HCT116 (cell line): ENCODE results near the gene TAPBPL. TPM values are rescaled to one million over a fixed set of nuclear protein-coding genes. Genes with fewer than 3 reads are reported as not detected.

Experiments
- ATAC-seq: fragments of 200-7000 bp; cut with Tn5 transposase; 2 replicates; pipeline ENCODE4 v1.9.1; 2020; ENCODE audit warnings: mild to moderate bottlenecking, moderate library complexity
- BruUV-seq: library from RNA; stranded (reverse); fragments of 400-500 nt; replicated peaks from 2 replicates; lab custom pipeline; 2021; lab: Mats Ljungman, UMichigan
- CTCF ChIA-PET: fragments of 300-600 bp; sonication (Branson Sonifier 250); formaldehyde crosslinking; loops from one replicate; lab custom pipeline; 2021; ENCODE audit warnings: antibody characterized with exemption; lab: Charles Lee
- POLR2A ChIA-PET: fragments of 300-600, 350-600 bp; sonication (Branson Sonifier 250); formaldehyde crosslinking; loops from one replicate; lab custom pipeline; 2021; ENCODE audit warnings: antibody characterized with exemption; lab: Charles Lee
- RAD21 ChIA-PET, 2 experiments: fragments of 300-600 bp; sonication (Branson Sonifier 250); formaldehyde crosslinking; loops; one replicate each; lab custom pipeline; 2023; ENCODE audit warnings: low total read pairs in 2 of 2; ENCODE audit not compliant: uncharacterized antibody in 2 of 2, unreplicated experiment in 2 of 2, low non-redundant PET in 1 of 2; lab: Charles Lee
- DNase-seq: peaks from one replicate; pipeline ENCODE4 v3.0.0-alpha.2; 2010; ENCODE audit warnings: low read depth, low spot score
- H2AFZ ChIP-seq: fragments of 200-600 bp; shearing (Covaris generic), sonication (generic); 2 replicates; pipeline ENCODE4 v1.6.1; 2017; ENCODE audit warnings: low read depth, mixed run types, mixed read lengths, antibody characterized with exemption, low read length; ENCODE audit not compliant: poor library complexity, severe bottlenecking
- H3K27ac ChIP-seq: 2 replicates; pipeline ENCODE4 v1.5.1; 2012; ENCODE audit warnings: low read depth, low read length
- H3K27me3 ChIP-seq: fragments of 200-600 bp; sonication (generic); 2 replicates; pipeline ENCODE4 v1.6.1; 2016; ENCODE audit warnings: mixed run types, low read length, mixed read lengths; ENCODE audit not compliant: insufficient read depth
- H3K36me3 ChIP-seq, 2 experiments: fragments of 200-500 bp in 1 of 2; fragments of 200-600 bp in 1 of 2; sonication (Bioruptor generic) in 1 of 2; sonication (generic) in 1 of 2; 2 replicates each; pipeline versions ENCODE4 v1.5.1 to v1.6.1; 2014 to 2016; ENCODE audit warnings: low read length in 2 of 2, inconsistent platforms in 1 of 2, mixed read lengths in 1 of 2, mixed run types in 1 of 2; ENCODE audit not compliant: insufficient read depth in 2 of 2, control insufficient read depth in 1 of 2
- H3K4me1 ChIP-seq, 2 experiments: fragments of 200-600 bp in 1 of 2; sonication (generic) in 1 of 2; 2 replicates each; pipeline versions ENCODE4 v1.5.1 to v1.6.1; 2012 to 2017; ENCODE audit warnings: low read length in 2 of 2, inconsistent platforms in 1 of 2, mild to moderate bottlenecking in 1 of 2, mixed read lengths in 1 of 2, mixed run types in 1 of 2, moderate library complexity in 1 of 2; ENCODE audit not compliant: insufficient read depth in 2 of 2, control insufficient read depth in 1 of 2
- H3K4me2 ChIP-seq: fragments of 200-600 bp; sonication (generic); 2 replicates; pipeline ENCODE4 v1.6.1; 2017; ENCODE audit warnings: mixed run types, low read length, mixed read lengths
- H3K4me3 ChIP-seq, 2 experiments: fragments of 200-600 bp in 1 of 2; sonication (generic) in 1 of 2; replicated peaks in 1 of 2; 2 replicates each; pipeline ENCODE4 v1.5.1; 2011 to 2016; ENCODE audit warnings: low read length in 2 of 2, control low read depth in 1 of 2, low read depth in 1 of 2, mild to moderate bottlenecking in 1 of 2, mixed read lengths in 1 of 2, mixed run types in 1 of 2
- H3K79me2 ChIP-seq: fragments of 200-600 bp; sonication (generic); 2 replicates; pipeline ENCODE4 v1.6.1; 2017; ENCODE audit warnings: mild to moderate bottlenecking, mixed run types, low read length, moderate library complexity, mixed read lengths; ENCODE audit not compliant: insufficient read depth
- H3K9ac ChIP-seq: fragments of 200-600 bp; sonication (generic); 2 replicates; pipeline ENCODE4 v1.6.1; 2016; ENCODE audit warnings: low read length, mixed read lengths
- H3K9me2 ChIP-seq: fragments of 200-600 bp; sonication (generic), shearing (Covaris generic); 2 replicates; pipeline ENCODE4 v1.6.1; 2017; ENCODE audit warnings: mixed run types, mild to moderate bottlenecking, moderate library complexity; ENCODE audit not compliant: insufficient read depth
- H3K9me3 ChIP-seq, 2 experiments: fragments of 200-500 bp in 1 of 2; fragments of 200-600 bp in 1 of 2; sonication (Bioruptor generic) in 1 of 2; sonication (generic) in 1 of 2; 2 replicates each; pipeline ENCODE4 v1.6.1; 2014 to 2017; ENCODE audit warnings: low read length in 2 of 2, mixed read lengths in 2 of 2, inconsistent platforms in 1 of 2, low read depth in 1 of 2, mild to moderate bottlenecking in 1 of 2, mixed run types in 1 of 2, moderate library complexity in 1 of 2; ENCODE audit not compliant: control insufficient read depth in 1 of 2, insufficient read depth in 1 of 2
- H4K20me1 ChIP-seq: fragments of 200-600 bp; sonication (generic), shearing (Covaris generic); 2 replicates; pipeline ENCODE4 v1.6.1; 2017; ENCODE audit warnings: mixed run types, mild to moderate bottlenecking, moderate library complexity; ENCODE audit not compliant: insufficient read depth
- CBX3 ChIP-seq: IDR thresholded peaks from 2 replicates; pipeline ENCODE4 v1.6.1; 2012; ENCODE audit warnings: low read depth
- CEBPB ChIP-seq: IDR thresholded peaks from 2 replicates; pipeline ENCODE4 v1.6.1; 2012; ENCODE audit warnings: low read depth
- EGR1 ChIP-seq: IDR thresholded peaks from 2 replicates; pipeline ENCODE4 v1.6.1; 2012; ENCODE audit warnings: low read depth
- EZH2 ChIP-seq: fragments of 200-600 bp; sonication (generic); IDR thresholded peaks from 2 replicates; pipeline ENCODE4 v1.6.1; 2017; ENCODE audit warnings: antibody characterized with exemption, mixed run types
- EZH2phosphoT487 ChIP-seq: fragments of 200-600 bp; IDR thresholded peaks from 2 replicates; pipeline ENCODE4 v1.6.1; 2018; ENCODE audit warnings: antibody characterized with exemption, borderline replicate concordance
- MAX ChIP-seq: IDR thresholded peaks from 2 replicates; pipeline ENCODE4 v1.6.1; 2012
- SIN3A ChIP-seq: IDR thresholded peaks from 2 replicates; pipeline ENCODE4 v1.6.1; 2012; ENCODE audit warnings: low read depth
- ZNF274 ChIP-seq: fragments of 200-500 bp; sonication (Bioruptor generic); IDR thresholded peaks from 2 replicates; pipeline ENCODE4 v1.6.1; 2014; ENCODE audit warnings: mild to moderate bottlenecking, low read depth, low read length, inconsistent platforms
- intact Hi-C: fragments of 100-400 bp; cut with micrococcal nuclease; formaldehyde crosslinking; loops from 2 replicates; pipeline ENCODE4 v1.10.0; 2022
- total RNA-seq: library from RNA; stranded (reverse); gene quantifications from one replicate; pipeline ENCODE4 v1.2.1, GENCODE V29; 2021; ENCODE audit not compliant: unreplicated experiment
- TF ChIP-seq, protein P1 (sequence below): IDR thresholded peaks from 2 replicates; pipeline ENCODE4 v1.6.1; 2012; ENCODE audit warnings: low read depth

TAPBPL gene
- total RNA-seq, 1 experiment from 2014 or later = 0.54 TPM

DNA sequence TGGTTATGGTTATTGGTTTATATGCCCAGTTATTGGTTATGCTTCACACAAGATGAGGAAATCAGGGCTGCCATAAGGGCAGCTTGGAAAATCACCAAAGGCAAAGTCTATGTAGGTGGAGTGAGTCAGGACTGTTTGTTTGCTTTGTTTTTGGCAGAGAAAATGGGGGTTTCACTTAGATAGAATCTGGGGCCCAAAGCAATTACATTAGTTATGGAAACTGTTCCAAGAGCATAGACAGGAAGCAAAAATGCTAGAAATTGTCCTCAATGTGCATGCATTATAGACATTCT lies 16.4 kb downstream of the TAPBPL start:
- no peak for ATAC-seq
- no peak for DNase-seq
- Histone ChIP-seq H4K20me1 (no peaks in the 10 kb centered on the region), H3K4me3 (no peak overlapping the region), H3K27me3 (no peaks in the 10 kb centered on the region), H3K27ac (no peak overlapping the region), H3K9ac (no peak overlapping the region), H3K9me2 (no peaks in the 10 kb centered on the region), H3K79me2 (no peaks in the 10 kb centered on the region; the same call in 1 of the 2 replicates), H2AFZ (no peak overlapping the region), H3K4me2 (no peak overlapping the region), H3K4me1 (peaks cover 11 to 27% of the 10 kb centered on the region in 2 experiments), H3K9me3 (no peaks in the 10 kb centered on the region), H3K36me3 (peaks cover 14 to 18% of the 10 kb centered on the region in 2 experiments; a peak in 3 of 4 replicates)
- POLR2A ChIA-PET = interaction anchor here (1.1 kb wide), 1 partner anchor 142 kb away, joined by 3 read pairs; no protein-coding TSS in a partner anchor
- CTCF ChIA-PET = interaction anchor here (0.8 kb wide), 1 partner anchor 69 kb away, joined by 3 read pairs; no protein-coding TSS in a partner anchor
- no peak for TF ChIP-seq EGR1
- TF ChIP-seq ZNF274 = no peak
- TF ChIP-seq SIN3A = no peak
- no TSS peak for BruUV-seq
- RAD21 ChIA-PET = no interaction called here
- intact Hi-C loops = loop anchor here (5.0 kb wide), 1 partner anchor 131 kb away; no protein-coding TSS in a partner anchor

GRCh38 chr12:6469092-6469491 lies 17.2 kb downstream of the TAPBPL start:
- CTCF ChIA-PET = interaction anchor here (0.8 kb wide), 1 partner anchor 69 kb away, joined by 3 read pairs; no protein-coding TSS in a partner anchor

More at GRCh38 chr12:6469092-6469491, 17.2 kb downstream of the TAPBPL start:
- peak overlapping the region; percentile 100; the same call in 1 of the 2 replicates for H3K4me2 ChIP-seq
- no peaks in the 10 kb centered on the region for H3K9me2 ChIP-seq
- peaks cover 9 to 14% of the 10 kb centered on the region in 2 experiments; a peak in 3 of 4 replicates for H3K36me3 ChIP-seq
- no peaks in the 10 kb centered on the region for H3K9me3 ChIP-seq
- POLR2A ChIA-PET = interaction anchor here (0.7 to 2.9 kb wide), 4 partner anchors 12 to 142 kb away, joined by 3 to 8 read pairs (median 3); partner anchors contain the start of gene GAPDH
- TF ChIP-seq, protein P1, sequence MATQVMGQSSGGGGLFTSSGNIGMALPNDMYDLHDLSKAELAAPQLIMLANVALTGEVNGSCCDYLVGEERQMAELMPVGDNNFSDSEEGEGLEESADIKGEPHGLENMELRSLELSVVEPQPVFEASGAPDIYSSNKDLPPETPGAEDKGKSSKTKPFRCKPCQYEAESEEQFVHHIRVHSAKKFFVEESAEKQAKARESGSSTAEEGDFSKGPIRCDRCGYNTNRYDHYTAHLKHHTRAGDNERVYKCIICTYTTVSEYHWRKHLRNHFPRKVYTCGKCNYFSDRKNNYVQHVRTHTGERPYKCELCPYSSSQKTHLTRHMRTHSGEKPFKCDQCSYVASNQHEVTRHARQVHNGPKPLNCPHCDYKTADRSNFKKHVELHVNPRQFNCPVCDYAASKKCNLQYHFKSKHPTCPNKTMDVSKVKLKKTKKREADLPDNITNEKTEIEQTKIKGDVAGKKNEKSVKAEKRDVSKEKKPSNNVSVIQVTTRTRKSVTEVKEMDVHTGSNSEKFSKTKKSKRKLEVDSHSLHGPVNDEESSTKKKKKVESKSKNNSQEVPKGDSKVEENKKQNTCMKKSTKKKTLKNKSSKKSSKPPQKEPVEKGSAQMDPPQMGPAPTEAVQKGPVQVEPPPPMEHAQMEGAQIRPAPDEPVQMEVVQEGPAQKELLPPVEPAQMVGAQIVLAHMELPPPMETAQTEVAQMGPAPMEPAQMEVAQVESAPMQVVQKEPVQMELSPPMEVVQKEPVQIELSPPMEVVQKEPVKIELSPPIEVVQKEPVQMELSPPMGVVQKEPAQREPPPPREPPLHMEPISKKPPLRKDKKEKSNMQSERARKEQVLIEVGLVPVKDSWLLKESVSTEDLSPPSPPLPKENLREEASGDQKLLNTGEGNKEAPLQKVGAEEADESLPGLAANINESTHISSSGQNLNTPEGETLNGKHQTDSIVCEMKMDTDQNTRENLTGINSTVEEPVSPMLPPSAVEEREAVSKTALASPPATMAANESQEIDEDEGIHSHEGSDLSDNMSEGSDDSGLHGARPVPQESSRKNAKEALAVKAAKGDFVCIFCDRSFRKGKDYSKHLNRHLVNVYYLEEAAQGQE = no peak
- TF ChIP-seq CEBPB (no peak), MAX (no peak), EGR1 (no peak), CBX3 (no peak), EZH2phosphoT487 (no peak), EZH2 (no peak)
- no peak overlapping the region for H3K4me3 ChIP-seq
- H3K4me1 ChIP-seq = peaks cover 11 to 27% of the 10 kb centered on the region in 2 experiments
- H3K79me2 ChIP-seq = no peaks in the 10 kb centered on the region; the same call in 1 of the 2 replicates
- no peaks in the 10 kb centered on the region for H4K20me1 ChIP-seq
- no peak for ATAC-seq
- H2AFZ ChIP-seq = no peak overlapping the region
- H3K9ac ChIP-seq = no peak overlapping the region
- RAD21 ChIA-PET = no interaction called here
- DNase-seq = no peak
- intact Hi-C loops = loop anchor here (1.0 to 5.0 kb wide), 2 partner anchors 46 to 132 kb away; no protein-coding TSS in a partner anchor
- BruUV-seq = no TSS peak
- no peaks in the 10 kb centered on the region for H3K27me3 ChIP-seq
- H3K27ac ChIP-seq = no peak overlapping the region
